Stomach (tissue), 9 donors: Measurements from ENCODE around the gene RTTN. TPM values are rescaled to one million over a fixed set of nuclear protein-coding genes. Genes with fewer than 3 reads are reported as not detected.

Experiments used
- DNase-seq, 2 donors: peaks; one replicate each; pipeline versions ENCODE4 v3.0.0 to v3.0.0-alpha.2; 2013 to 2019
- H3K27ac ChIP-seq, 5 donors: fragments of 200-600 bp in 4 of 5; sonication (generic) in 4 of 5; one replicate each; pipeline ENCODE4 v1.5.1; 2013 to 2019; ENCODE audit warnings: mild to moderate bottlenecking in 1 of 5, moderate library complexity in 1 of 5
- H3K27me3 ChIP-seq, 3 donors: fragments of 200-600 bp; sonication (generic); one replicate each; pipeline ENCODE4 v1.5.1; 2017 to 2019; ENCODE audit warnings: mixed run types in 1 of 3
- H3K36me3 ChIP-seq, 4 donors: fragments of 200-600 bp; sonication (generic); 1 replicate in 3 of 4; 2 replicates in 1 of 4; pipeline ENCODE4 v1.5.1; 2016 to 2019
- H3K4me1 ChIP-seq, 4 donors: fragments of 200-600 bp; sonication (generic); one replicate each; pipeline ENCODE4 v1.5.1; 2016 to 2019
- H3K4me3 ChIP-seq, 4 donors: fragments of 200-600 bp; sonication (generic) in 3 of 4; one replicate each; pipeline ENCODE4 v1.5.1; 2016 to 2019; ENCODE audit warnings: mild to moderate bottlenecking in 1 of 4
- H3K9me3 ChIP-seq, 4 donors: fragments of 200-600 bp; sonication (generic); one replicate each; pipeline ENCODE4 v1.5.1; 2016 to 2019
- EP300 ChIP-seq: sonication (generic); formaldehyde crosslinking; IDR thresholded peaks from one replicate; pipeline ENCODE4 v1.6.1; 2017; ENCODE audit warnings: antibody characterized with exemption
- POLR2A ChIP-seq, 4 donors: fragments of 450-650 bp; IDR thresholded peaks; one replicate each; pipeline ENCODE4 v1.6.1; 2016; ENCODE audit warnings: antibody characterized with exemption in 4 of 4, control low read depth in 2 of 4, mild to moderate bottlenecking in 1 of 4, moderate library complexity in 1 of 4
- POLR2AphosphoS5 ChIP-seq, 3 donors: sonication (generic); formaldehyde crosslinking; IDR thresholded peaks; one replicate each; pipeline ENCODE4 v1.6.1; 2016; ENCODE audit warnings: antibody characterized with exemption in 3 of 3
- WGBS, 5 donors: extraction: QIAGEN DNeasy Blood & Tissue Kit in 3 of 5; methylation state at CpG; one replicate each; pipeline versions ENCODE4 v1.1.5 to v1.1.7; 2013 to 2018; 5-methylcytosine and 5-hydroxymethylcytosine counted together
- intact Hi-C: fragments of 100-400 bp; cut with DNase I; formaldehyde crosslinking; loops from one replicate; pipeline ENCODE4 v1.15.1; 2023; ENCODE audit warnings: low total_unique reads
- polyA plus RNA-seq, 3 donors: library from polyadenylated mRNA; stranded (reverse); fragments of 200-250 nt; gene quantifications; one replicate each; pipeline ENCODE4 v1.2.3, GENCODE V29; 2013
- total RNA-seq, 5 donors: library from RNA; depleted of rRNA; stranded (reverse); fragments of >200 nt; gene quantifications; one replicate each; pipeline versions ENCODE4 v1.1.0 to v1.2.3, GENCODE V29; 2014 to 2016
- TF ChIP-seq, protein P1 (sequence below), 7 experiments: fragments of 450-650 bp in 4 of 7; fragments of 200-600 bp in 3 of 7; sonication (generic) in 3 of 7; IDR thresholded peaks; one replicate each; pipeline ENCODE4 v1.5.1; 2016 to 2019; ENCODE audit warnings: antibody characterized with exemption in 7 of 7, control low read depth in 2 of 7, mild to moderate bottlenecking in 1 of 7
- donor health status: healthy with polysubstance abuse.
- donor health status: Bipolar disorder and iron deficiency.
- donor health status: healthy.

RTTN gene
- total and polyA plus RNA-seq, 8 donors = 2.1 to 52.1 (median 10.2) TPM

DNA sequence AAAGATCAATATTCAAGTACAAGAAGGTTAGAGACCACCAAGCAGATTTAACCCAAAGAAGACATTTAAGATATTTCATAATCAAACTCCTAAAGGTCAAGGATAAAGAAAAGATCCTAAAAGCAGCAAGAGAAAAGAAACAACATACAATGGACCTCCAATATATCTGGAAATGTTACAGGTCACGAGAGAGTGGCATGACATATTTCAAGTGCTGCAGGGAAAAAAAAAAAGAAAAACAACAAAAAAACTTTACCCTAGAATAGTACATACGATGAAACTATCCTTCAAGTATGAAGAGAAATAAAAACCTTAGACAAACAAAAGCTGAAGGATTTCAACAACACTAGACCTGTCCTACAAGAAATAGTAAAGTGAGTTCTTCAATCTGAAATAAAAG lies 166.3 kb downstream of the RTTN start:
- Histone ChIP-seq H3K27ac (no peak overlapping the region), H3K4me1 (no peaks in the 10 kb centered on the region), H3K27me3 (no peaks in the 10 kb centered on the region), H3K36me3 (peaks cover 0 to 19% (median 12%) of the 10 kb centered on the region in 4 donors), H3K9me3 (no peaks in the 10 kb centered on the region), H3K4me3 (no peak overlapping the region)
- intact Hi-C loops = no loop called here
- DNase-seq = no peak
- TF ChIP-seq POLR2A (IDR thresholded peaks at IDR 0.05) = no peak
- no peak for TF ChIP-seq EP300
- no peak for TF ChIP-seq POLR2AphosphoS5 (IDR thresholded peaks at IDR 0.05)
- TF ChIP-seq, protein P1, sequence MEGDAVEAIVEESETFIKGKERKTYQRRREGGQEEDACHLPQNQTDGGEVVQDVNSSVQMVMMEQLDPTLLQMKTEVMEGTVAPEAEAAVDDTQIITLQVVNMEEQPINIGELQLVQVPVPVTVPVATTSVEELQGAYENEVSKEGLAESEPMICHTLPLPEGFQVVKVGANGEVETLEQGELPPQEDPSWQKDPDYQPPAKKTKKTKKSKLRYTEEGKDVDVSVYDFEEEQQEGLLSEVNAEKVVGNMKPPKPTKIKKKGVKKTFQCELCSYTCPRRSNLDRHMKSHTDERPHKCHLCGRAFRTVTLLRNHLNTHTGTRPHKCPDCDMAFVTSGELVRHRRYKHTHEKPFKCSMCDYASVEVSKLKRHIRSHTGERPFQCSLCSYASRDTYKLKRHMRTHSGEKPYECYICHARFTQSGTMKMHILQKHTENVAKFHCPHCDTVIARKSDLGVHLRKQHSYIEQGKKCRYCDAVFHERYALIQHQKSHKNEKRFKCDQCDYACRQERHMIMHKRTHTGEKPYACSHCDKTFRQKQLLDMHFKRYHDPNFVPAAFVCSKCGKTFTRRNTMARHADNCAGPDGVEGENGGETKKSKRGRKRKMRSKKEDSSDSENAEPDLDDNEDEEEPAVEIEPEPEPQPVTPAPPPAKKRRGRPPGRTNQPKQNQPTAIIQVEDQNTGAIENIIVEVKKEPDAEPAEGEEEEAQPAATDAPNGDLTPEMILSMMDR (IDR thresholded peaks at IDR 0.05) = no peak
- WGBS, 5 donors = 90 to 96% (median 94%) methylated on average over 2 of the region's 2 CpGs

DNA sequence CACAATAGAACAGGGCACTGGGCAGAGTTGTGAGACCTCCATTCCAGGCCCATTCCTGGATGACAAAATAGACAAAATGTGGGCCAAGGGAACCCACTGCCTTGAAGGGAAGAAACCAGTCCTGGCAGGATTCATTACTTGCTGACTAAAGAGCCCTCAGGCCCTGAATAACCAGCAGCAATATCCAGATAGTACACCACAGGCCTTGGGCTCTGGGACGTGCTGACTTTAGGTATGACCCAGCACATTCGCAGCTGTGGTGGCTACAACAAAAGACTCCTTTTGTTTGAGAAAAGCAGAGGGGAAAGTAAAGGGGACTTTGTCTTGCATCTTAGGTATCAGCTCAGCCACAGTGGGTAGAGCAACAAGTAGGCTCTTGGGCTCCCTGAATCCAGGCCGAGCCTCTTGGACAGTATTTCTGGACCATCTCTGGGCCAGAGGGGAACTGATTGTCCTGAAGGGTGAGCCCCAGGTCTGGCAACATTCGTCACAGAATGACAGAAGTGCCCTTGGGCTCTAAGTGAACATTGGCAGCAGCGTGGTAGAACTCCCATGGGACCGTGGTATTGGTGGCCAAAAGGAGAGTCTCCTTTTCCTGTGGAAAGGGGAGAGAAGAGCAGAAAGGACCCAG lies 167.9 kb downstream of the RTTN start:
- no peak overlapping the region for H3K27ac ChIP-seq
- intact Hi-C loops = no loop called here
- H3K36me3 ChIP-seq = peaks cover 0 to 19% (median 12%) of the 10 kb centered on the region in 4 donors
- TF ChIP-seq, protein P1 (IDR thresholded peaks at IDR 0.05) = no peak
- TF ChIP-seq POLR2A (IDR thresholded peaks at IDR 0.05) (no peak), POLR2AphosphoS5 (IDR thresholded peaks at IDR 0.05) (no peak), EP300 (no peak)
- no peaks in the 10 kb centered on the region for H3K4me1 ChIP-seq
- DNase-seq = no peak
- H3K4me3 ChIP-seq = no peak overlapping the region
- 92 to 96% (median 93%) methylated on average over 6 of the region's 6 CpGs for WGBS, 5 donors
- no peaks in the 10 kb centered on the region for H3K9me3 ChIP-seq
- H3K27me3 ChIP-seq = no peaks in the 10 kb centered on the region

DNA sequence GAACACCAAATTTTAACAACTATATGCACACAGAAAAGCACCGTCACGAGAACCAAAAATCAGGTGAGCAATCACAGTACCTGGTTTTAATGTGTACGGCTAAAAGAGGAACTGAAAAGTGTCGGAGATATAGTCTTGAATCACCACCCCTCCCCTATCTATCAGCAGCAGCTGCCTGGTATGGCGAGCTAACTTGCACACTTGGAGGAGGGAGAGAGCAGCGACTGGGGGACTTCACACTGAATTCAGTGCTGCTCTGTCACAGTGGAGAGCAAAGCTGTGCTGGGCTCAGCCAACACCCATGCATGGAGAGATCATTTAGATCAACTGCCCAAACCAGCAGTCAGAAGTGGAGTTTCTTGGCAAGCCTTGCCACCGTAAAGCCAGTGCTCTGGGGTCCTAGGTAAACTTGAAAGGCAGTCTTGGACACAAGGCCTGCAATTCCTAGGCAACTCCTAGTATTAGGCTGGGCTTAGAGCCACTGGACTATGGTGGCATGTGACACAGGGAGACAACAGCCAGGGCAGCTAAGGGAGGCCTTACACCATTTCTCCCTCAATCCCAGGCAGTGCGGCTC lies 168.6 kb downstream of the RTTN start:
- Histone ChIP-seq H3K27me3 (no peaks in the 10 kb centered on the region), H3K4me1 (no peaks in the 10 kb centered on the region), H3K9me3 (no peaks in the 10 kb centered on the region), H3K27ac (no peak overlapping the region), H3K4me3 (no peak overlapping the region), H3K36me3 (peaks cover 0 to 19% (median 12%) of the 10 kb centered on the region in 4 donors)
- TF ChIP-seq, protein P1 (IDR thresholded peaks at IDR 0.05) = no peak
- no peak for TF ChIP-seq EP300
- no peak for TF ChIP-seq POLR2AphosphoS5 (IDR thresholded peaks at IDR 0.05)
- no peak for TF ChIP-seq POLR2A (IDR thresholded peaks at IDR 0.05)
- 93 to 98% (median 96%) methylated on average over 7 to 8 of the region's 8 CpGs for WGBS, 5 donors
- intact Hi-C loops = no loop called here
- DNase-seq = no peak

DNA sequence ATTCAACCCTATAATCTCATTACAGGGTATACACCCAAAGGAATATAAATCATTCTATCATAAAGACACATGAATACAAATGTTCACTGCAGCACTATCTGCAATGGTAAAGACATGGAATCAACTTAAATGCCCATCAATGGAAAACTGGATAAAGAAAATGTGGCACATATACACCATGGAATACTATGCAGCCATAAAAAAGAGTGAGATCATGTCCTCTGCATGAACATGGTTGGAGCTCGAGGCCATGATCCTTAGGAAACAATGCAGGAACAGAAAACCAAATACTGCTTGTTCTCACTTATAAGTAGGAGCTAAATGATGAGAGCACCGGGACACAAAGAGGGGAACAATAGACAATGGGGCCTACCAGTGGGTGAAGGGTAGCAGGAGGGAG lies 169.3 kb downstream of the RTTN start:
- intact Hi-C loops = no loop called here
- no peak for DNase-seq
- Histone ChIP-seq H3K4me1 (no peaks in the 10 kb centered on the region), H3K36me3 (peaks cover 0 to 19% (median 12%) of the 10 kb centered on the region in 4 donors), H3K4me3 (no peak overlapping the region), H3K27me3 (no peaks in the 10 kb centered on the region), H3K27ac (no peak overlapping the region), H3K9me3 (no peaks in the 10 kb centered on the region)
- WGBS, 5 donors = 86 to 99% (median 94%) methylated on average over 2 of the region's 2 CpGs
- TF ChIP-seq, protein P1 (IDR thresholded peaks at IDR 0.05) = no peak
- no peak for TF ChIP-seq POLR2A (IDR thresholded peaks at IDR 0.05)
- no peak for TF ChIP-seq EP300
- TF ChIP-seq POLR2AphosphoS5 (IDR thresholded peaks at IDR 0.05) = no peak
